Measurements from ENCODE around the gene COL4A6. TPM values are rescaled to one million over a fixed set of nuclear protein-coding genes. Genes with fewer than 3 reads are reported as not detected.

Gene COL4A6
- total and polyA plus RNA-seq, 10 of the 15 experiments (the other 5 are each of a cell fraction or from before 2014, with no cell fraction given) = 0.02 to 0.56 (median 0.05) TPM; not detected in 3

DNA sequence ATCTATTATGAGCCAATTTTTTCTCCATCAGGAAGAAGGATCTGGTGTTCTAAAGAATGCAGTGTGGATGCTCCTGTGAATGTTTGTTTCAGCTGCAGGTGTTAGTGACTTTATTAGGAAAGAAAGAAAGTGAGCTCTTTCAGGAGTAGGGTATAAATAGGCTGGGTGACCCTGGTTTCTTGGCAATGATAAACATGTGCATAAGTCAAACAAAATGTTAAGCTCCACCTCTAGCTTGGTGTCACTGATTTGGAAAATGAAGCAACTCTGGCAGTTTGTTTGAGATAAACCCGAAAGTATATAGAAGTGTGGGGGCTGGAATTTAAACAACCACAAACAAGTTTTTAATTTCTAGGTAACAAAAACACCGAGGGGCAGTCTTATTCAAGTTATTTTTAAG is 152.3 kb downstream of the COL4A6 start:
- Histone ChIP-seq H3K9ac (ENCODE audit: control insufficient read depth, insufficient read depth, low read length) (no peak overlapping the region), H2AFZ (ENCODE audit: control insufficient read depth, low read depth, low read length) (no peak overlapping the region), H3K27ac (ENCODE audit: control insufficient read depth, insufficient read depth) (no peak overlapping the region), H3K4me3 (no peak overlapping the region), H3K9me3 (replicated peaks; ENCODE audit: control insufficient read depth, insufficient read depth, low read length) (no peaks in the 10 kb centered on the region), H4K20me1 (ENCODE audit: control insufficient read depth, insufficient read depth) (no peaks in the 10 kb centered on the region), H3K79me2 (ENCODE audit: control insufficient read depth, insufficient read depth, low read length) (no peaks in the 10 kb centered on the region), H3K4me1 (ENCODE audit: control insufficient read depth, insufficient read depth, low read length) (no peaks in the 10 kb centered on the region), H3K36me3 (ENCODE audit: control insufficient read depth in 2 of 2, insufficient read depth in 2 of 2, low read length in 1 of 2) (no peaks in the 10 kb centered on the region), H3K4me2 (ENCODE audit: control insufficient read depth, insufficient read depth) (no peak overlapping the region), H3K27me3 (replicated peaks in 1 of 2; ENCODE audit: control insufficient read depth in 2 of 2, insufficient read depth in 2 of 2, low read length in 1 of 2) (no peaks in the 10 kb centered on the region)
- intact Hi-C loops (cut with micrococcal nuclease; ENCODE audit: unreplicated experiment) = no loop called here
- DNase-seq (ENCODE audit: low read depth, low spot score) = no peak
- TF ChIP-seq NFYB (IDR thresholded peaks at IDR 0.05; ENCODE audit: insufficient read depth, low read depth, low read length) (no peak), SKIL (IDR thresholded peaks at IDR 0.05; ENCODE audit: low read depth, poor library complexity, severe bottlenecking) (no peak), ZBED1 (IDR thresholded peaks at IDR 0.05; ENCODE audit: borderline replicate concordance) (no peak), ZNF217 (IDR thresholded peaks at IDR 0.05) (no peak), IKZF1 (conservative IDR thresholded peaks at IDR 0.05) (no peak), ZZZ3 (IDR thresholded peaks at IDR 0.05; ENCODE audit: control insufficient read depth, insufficient read length, low read depth) (no peak), RAD21 (IDR thresholded peaks at IDR 0.05; ENCODE audit: insufficient read depth, low read depth, low read length) (no peak), EGR1 (IDR thresholded peaks at IDR 0.05; ENCODE audit: borderline replicate concordance in 1 of 2, low read depth in 2 of 2, low read length in 2 of 2) (no peak), NFIC (IDR thresholded peaks at IDR 0.05; ENCODE audit: low read depth, low read length) (no peak), NFYA (IDR thresholded peaks at IDR 0.05; ENCODE audit: borderline replicate concordance, low read depth, low read length) (no peak), WRNIP1 (IDR thresholded peaks at IDR 0.05; ENCODE audit: borderline replicate concordance, low read depth, low read length) (no peak), HDAC2 (IDR thresholded peaks at IDR 0.05) (no peak), SREBF2 (IDR thresholded peaks at IDR 0.05; ENCODE audit: low read length) (no peak), POLR2AphosphoS2 (IDR thresholded peaks at IDR 0.05; ENCODE audit: low read depth, low read length) (no peak)
- TF ChIP-seq, protein P1, sequence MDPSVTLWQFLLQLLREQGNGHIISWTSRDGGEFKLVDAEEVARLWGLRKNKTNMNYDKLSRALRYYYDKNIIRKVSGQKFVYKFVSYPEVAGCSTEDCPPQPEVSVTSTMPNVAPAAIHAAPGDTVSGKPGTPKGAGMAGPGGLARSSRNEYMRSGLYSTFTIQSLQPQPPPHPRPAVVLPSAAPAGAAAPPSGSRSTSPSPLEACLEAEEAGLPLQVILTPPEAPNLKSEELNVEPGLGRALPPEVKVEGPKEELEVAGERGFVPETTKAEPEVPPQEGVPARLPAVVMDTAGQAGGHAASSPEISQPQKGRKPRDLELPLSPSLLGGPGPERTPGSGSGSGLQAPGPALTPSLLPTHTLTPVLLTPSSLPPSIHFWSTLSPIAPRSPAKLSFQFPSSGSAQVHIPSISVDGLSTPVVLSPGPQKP (IDR thresholded peaks at IDR 0.05; ENCODE audit: low read depth, low read length) = no peak
- ChIA-PET CTCF (no interaction called here), POLR2A (no interaction called here), SMC1A (ENCODE audit: uncharacterized antibody, unreplicated experiment) (interaction anchor here (2.2 kb wide), 1 partner anchor 14 kb away, joined by 6 read pairs; no protein-coding TSS in a partner anchor), RAD21 (ENCODE audit: unreplicated experiment) (no interaction called here)
- in situ Hi-C loops (cut with MboI) = no loop called here
- no peak for ATAC-seq
- no TSS peak for BruUV-seq (replicated peaks)
- WGBS (ENCODE audit: insufficient coverage, insufficient replicate concordance, low lambda C conversion rate, missing lambda C conversion rate) = 0% methylated on average over 2 of the region's 2 CpGs
- FAIRE-seq = no peak
